GM23248 (cell line): ENCODE results near the gene HOXB4.

Experiments
- EZH2 ChIP-seq: fragments of 200-600 bp; sonication (generic); IDR thresholded peaks from 2 replicates; pipeline ENCODE4 v1.6.1; 2018; ENCODE audit warnings: antibody characterized with exemption, mild to moderate bottlenecking; ENCODE audit not compliant: insufficient read depth, poor library complexity, severe bottlenecking
- EZH2phosphoT487 ChIP-seq: fragments of 200-600 bp; sonication (generic); IDR thresholded peaks from 2 replicates; pipeline ENCODE4 v1.6.1; 2018; ENCODE audit warnings: antibody characterized with exemption, moderate library complexity, mild to moderate bottlenecking, low read depth; ENCODE audit not compliant: insufficient read depth

DNA sequence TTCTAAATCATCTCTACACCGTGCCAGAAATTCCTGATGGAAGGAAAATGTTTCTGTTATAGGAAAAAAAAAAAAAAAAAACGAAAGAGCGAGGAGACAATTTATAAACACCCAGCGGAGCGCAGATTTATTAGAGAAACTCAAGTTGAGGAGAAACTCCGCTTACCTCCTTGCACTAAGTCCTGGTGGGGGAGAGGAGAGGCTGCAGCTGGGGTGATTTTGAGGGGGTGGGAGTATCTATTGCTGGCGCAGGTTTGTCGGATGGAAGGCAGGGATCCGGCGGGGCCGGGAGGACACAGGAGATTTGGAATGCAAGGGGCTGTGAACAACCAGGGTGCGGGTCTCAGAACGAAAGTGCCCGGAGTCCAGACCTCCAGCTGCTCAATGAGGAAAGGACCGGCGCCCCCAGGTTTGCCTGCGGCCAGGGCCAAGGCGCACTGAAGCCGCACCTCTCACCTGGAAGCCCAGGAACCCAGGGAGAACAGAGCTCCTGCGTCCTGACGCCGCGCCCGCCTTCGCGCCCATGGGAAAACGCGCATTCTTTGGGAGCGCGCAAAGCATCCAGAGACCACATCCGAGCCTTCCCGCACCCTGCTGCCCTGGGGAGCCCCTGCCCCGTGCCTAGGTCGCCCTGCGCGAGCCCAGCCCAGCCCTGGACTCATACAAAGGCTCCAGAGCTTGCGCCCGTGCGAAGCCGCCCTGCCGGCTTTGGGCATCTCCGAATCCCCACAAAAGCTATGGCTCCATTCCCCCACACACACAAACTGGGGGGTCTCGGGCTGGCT, 39.5 kb upstream of the HOXB4 start:
- TF ChIP-seq EZH2 (peak; percentile 40), EZH2phosphoT487 (no peak)
